GM23338 (cell line): Measurements from ENCODE around the gene PSMD5. TPM values are rescaled to one million over a fixed set of nuclear protein-coding genes. Genes with fewer than 3 reads are reported as not detected.

ENCODE experiments used
- ATAC-seq: fragments of 200-7000 bp; cut with Tn5 transposase; 3 replicates; pipeline ENCODE4 v1.9.1; 2020
- DNase-seq: peaks from one replicate; pipeline ENCODE4 v3.0.0-alpha.2; 2015; ENCODE audit warnings: low spot score
- H2AFZ ChIP-seq: fragments of 200-600 bp; sonication (generic); 2 replicates; pipeline ENCODE4 v1.8.0; 2016; ENCODE audit warnings: antibody characterized with exemption, mild to moderate bottlenecking, moderate library complexity
- H3F3A ChIP-seq: fragments of 200-600 bp; sonication (generic); replicated peaks from 2 replicates; pipeline ENCODE4 v1.8.0; 2017; ENCODE audit warnings: antibody characterized with exemption, mixed run types, low read depth
- H3K27ac ChIP-seq: fragments of 200-600 bp; sonication (generic); 2 replicates; pipeline ENCODE4 v1.6.1; 2016; ENCODE audit warnings: low read depth
- H3K27me3 ChIP-seq: fragments of 200-600 bp; sonication (generic); 2 replicates; pipeline ENCODE4 v1.8.0; 2016; ENCODE audit warnings: mild to moderate bottlenecking, mixed run types, moderate library complexity; ENCODE audit not compliant: insufficient read depth
- H3K36me3 ChIP-seq: fragments of 200-600 bp; sonication (generic); 2 replicates; pipeline ENCODE4 v1.8.0; 2016; ENCODE audit warnings: mild to moderate bottlenecking; ENCODE audit not compliant: insufficient read depth
- H3K4me1 ChIP-seq: fragments of 200-600 bp; sonication (generic); 2 replicates; pipeline ENCODE4 v1.8.0; 2016; ENCODE audit warnings: mild to moderate bottlenecking, moderate library complexity; ENCODE audit not compliant: insufficient read depth
- H3K4me2 ChIP-seq: fragments of 200-600 bp; sonication (generic); 2 replicates; pipeline ENCODE4 v1.7.1; 2017; ENCODE audit warnings: mixed run types
- H3K4me3 ChIP-seq: fragments of 200-600 bp; sonication (generic); 2 replicates; pipeline ENCODE4 v1.6.1; 2016; ENCODE audit warnings: mixed run types
- H3K79me2 ChIP-seq: fragments of 200-600 bp; sonication (generic); replicated peaks from 2 replicates; pipeline ENCODE4 v1.8.0; 2017; ENCODE audit warnings: mild to moderate bottlenecking; ENCODE audit not compliant: insufficient read depth
- H3K9me2 ChIP-seq: fragments of 200-600 bp; sonication (generic); 2 replicates; pipeline ENCODE4 v1.8.0; 2017; ENCODE audit not compliant: insufficient read depth
- H4K20me1 ChIP-seq: fragments of 200-600 bp; sonication (generic); replicated peaks from 2 replicates; pipeline ENCODE4 v1.8.0; 2017; ENCODE audit warnings: mild to moderate bottlenecking; ENCODE audit not compliant: insufficient read depth
- H3K27ac Mint-ChIP-seq: 2 replicates; pipeline ENCODE4 v1.8.0; 2020; ENCODE audit warnings: inconsistent platforms, mild to moderate bottlenecking, moderate library complexity, mixed read lengths
- H3K27me3 Mint-ChIP-seq: 3 replicates; pipeline ENCODE4 v1.8.0; 2022; ENCODE audit warnings: low read depth, mild to moderate bottlenecking, moderate library complexity, mixed read lengths, inconsistent platforms; ENCODE audit not compliant: insufficient read depth, poor library complexity
- H3K36me3 Mint-ChIP-seq: 3 replicates; pipeline ENCODE4 v1.8.0; 2021; ENCODE audit warnings: low read depth, mild to moderate bottlenecking, inconsistent platforms, moderate library complexity, mixed read lengths
- H3K4me1 Mint-ChIP-seq: 3 replicates; pipeline ENCODE4 v1.8.0; 2020; ENCODE audit warnings: mild to moderate bottlenecking, inconsistent platforms, mixed read lengths
- H3K4me3 Mint-ChIP-seq: 3 replicates; pipeline ENCODE4 v1.8.0; 2021; ENCODE audit warnings: moderate library complexity, mild to moderate bottlenecking, inconsistent platforms, mixed read lengths
- H3K9me3 Mint-ChIP-seq: 3 replicates; pipeline ENCODE4 v1.8.0; 2020; ENCODE audit warnings: moderate library complexity, mild to moderate bottlenecking, inconsistent platforms, mixed read lengths
- EZH2phosphoT487 ChIP-seq: fragments of 200-600 bp; sonication (generic); IDR thresholded peaks from one replicate; pipeline ENCODE4 v1.8.1; 2018; ENCODE audit warnings: antibody characterized with exemption; ENCODE audit not compliant: unreplicated experiment
- NANOG ChIP-seq: IDR thresholded peaks from 2 replicates; pipeline ENCODE4 v1.6.1; 2016; ENCODE audit warnings: antibody characterized with exemption, borderline replicate concordance
- polyA plus RNA-seq: library from polyadenylated mRNA; unstranded; fragments of >200 nt; fragmentation: Nextera tagmentation; extraction: Ambion mirVana; gene quantifications from 2 replicates; pipeline ENCODE4 v1.2.1, GENCODE V29; 2016
- total RNA-seq: library from RNA; depleted of rRNA; stranded (reverse); fragments of >200 nt; shearing (Covaris generic); gene quantifications from 2 replicates; pipeline ENCODE4 v1.2.3, GENCODE V29; 2014
- TF ChIP-seq, protein P1 (sequence below): fragments of 250-450 bp; sonication (Bioruptor Pico); IDR thresholded peaks from 2 replicates; pipeline ENCODE4 v1.5.0; 2020; ENCODE audit warnings: mild to moderate bottlenecking, moderate library complexity
- TF ChIP-seq, protein P2 (sequence below): IDR thresholded peaks from one replicate; pipeline ENCODE4 v1.6.1; 2018; ENCODE audit warnings: antibody characterized with exemption; ENCODE audit not compliant: unreplicated experiment
- TF ChIP-seq, protein P3 (sequence below), 2 experiments: fragments of 200-600 bp in 1 of 2; sonication (generic) in 1 of 2; conservative IDR thresholded peaks; 2 replicates each; pipeline versions ENCODE4 v1.5.1 to v1.6.1; 2016 to 2017; ENCODE audit warnings: antibody characterized with exemption in 2 of 2, low read depth in 2 of 2, mild to moderate bottlenecking in 2 of 2, moderate library complexity in 1 of 2

Gene PSMD5
- total and polyA plus RNA-seq, 2 experiments from 2014 or later = 23.9 to 40.5 TPM

DNA sequence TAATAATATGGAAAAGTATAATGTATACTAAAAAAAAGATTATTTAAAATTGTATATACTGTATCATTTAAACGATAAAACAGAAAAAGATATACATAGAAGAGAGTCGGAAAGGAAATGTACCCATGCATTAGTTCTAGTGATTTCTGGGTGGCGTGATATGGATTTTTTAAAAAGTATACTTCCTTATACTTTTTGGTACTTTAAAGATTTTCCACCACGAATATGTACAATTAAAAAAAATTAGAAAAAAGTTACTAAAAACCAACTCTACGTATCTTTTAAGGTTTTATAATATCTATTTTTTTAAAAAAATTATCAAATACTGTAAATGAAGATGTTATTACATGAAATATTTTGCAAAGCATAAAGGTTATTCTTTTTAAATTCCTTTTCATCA is 22.0 kb upstream of the PSMD5 start (continued):
- TF ChIP-seq, protein P1, sequence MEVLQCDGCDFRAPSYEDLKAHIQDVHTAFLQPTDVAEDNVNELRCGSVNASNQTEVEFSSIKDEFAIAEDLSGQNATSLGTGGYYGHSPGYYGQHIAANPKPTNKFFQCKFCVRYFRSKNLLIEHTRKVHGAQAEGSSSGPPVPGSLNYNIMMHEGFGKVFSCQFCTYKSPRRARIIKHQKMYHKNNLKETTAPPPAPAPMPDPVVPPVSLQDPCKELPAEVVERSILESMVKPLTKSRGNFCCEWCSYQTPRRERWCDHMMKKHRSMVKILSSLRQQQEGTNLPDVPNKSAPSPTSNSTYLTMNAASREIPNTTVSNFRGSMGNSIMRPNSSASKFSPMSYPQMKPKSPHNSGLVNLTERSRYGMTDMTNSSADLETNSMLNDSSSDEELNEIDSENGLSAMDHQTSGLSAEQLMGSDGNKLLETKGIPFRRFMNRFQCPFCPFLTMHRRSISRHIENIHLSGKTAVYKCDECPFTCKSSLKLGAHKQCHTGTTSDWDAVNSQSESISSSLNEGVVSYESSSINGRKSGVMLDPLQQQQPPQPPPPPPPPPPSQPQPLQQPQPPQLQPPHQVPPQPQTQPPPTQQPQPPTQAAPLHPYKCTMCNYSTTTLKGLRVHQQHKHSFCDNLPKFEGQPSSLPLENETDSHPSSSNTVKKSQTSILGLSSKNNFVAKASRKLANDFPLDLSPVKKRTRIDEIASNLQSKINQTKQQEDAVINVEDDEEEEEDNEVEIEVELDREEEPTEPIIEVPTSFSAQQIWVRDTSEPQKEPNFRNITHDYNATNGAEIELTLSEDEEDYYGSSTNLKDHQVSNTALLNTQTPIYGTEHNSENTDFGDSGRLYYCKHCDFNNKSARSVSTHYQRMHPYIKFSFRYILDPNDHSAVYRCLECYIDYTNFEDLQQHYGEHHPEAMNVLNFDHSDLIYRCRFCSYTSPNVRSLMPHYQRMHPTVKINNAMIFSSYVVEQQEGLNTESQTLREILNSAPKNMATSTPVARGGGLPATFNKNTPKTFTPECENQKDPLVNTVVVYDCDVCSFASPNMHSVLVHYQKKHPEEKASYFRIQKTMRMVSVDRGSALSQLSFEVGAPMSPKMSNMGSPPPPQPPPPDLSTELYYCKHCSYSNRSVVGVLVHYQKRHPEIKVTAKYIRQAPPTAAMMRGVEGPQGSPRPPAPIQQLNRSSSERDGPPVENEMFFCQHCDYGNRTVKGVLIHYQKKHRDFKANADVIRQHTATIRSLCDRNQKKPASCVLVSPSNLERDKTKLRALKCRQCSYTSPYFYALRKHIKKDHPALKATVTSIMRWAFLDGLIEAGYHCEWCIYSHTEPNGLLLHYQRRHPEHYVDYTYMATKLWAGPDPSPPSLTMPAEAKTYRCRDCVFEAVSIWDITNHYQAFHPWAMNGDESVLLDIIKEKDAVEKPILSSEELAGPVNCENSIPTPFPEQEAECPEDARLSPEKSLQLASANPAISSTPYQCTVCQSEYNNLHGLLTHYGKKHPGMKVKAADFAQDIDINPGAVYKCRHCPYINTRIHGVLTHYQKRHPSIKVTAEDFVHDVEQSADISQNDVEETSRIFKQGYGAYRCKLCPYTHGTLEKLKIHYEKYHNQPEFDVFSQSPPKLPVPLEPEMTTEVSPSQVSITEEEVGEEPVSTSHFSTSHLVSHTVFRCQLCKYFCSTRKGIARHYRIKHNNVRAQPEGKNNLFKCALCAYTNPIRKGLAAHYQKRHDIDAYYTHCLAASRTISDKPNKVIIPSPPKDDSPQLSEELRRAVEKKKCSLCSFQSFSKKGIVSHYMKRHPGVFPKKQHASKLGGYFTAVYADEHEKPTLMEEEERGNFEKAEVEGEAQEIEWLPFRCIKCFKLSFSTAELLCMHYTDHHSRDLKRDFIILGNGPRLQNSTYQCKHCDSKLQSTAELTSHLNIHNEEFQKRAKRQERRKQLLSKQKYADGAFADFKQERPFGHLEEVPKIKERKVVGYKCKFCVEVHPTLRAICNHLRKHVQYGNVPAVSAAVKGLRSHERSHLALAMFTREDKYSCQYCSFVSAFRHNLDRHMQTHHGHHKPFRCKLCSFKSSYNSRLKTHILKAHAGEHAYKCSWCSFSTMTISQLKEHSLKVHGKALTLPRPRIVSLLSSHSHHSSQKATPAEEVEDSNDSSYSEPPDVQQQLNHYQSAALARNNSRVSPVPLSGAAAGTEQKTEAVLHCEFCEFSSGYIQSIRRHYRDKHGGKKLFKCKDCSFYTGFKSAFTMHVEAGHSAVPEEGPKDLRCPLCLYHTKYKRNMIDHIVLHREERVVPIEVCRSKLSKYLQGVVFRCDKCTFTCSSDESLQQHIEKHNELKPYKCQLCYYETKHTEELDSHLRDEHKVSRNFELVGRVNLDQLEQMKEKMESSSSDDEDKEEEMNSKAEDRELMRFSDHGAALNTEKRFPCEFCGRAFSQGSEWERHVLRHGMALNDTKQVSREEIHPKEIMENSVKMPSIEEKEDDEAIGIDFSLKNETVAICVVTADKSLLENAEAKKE (CRISPR knock-in tag) = no peak
- no peak for TF ChIP-seq NANOG
- TF ChIP-seq, protein P2, sequence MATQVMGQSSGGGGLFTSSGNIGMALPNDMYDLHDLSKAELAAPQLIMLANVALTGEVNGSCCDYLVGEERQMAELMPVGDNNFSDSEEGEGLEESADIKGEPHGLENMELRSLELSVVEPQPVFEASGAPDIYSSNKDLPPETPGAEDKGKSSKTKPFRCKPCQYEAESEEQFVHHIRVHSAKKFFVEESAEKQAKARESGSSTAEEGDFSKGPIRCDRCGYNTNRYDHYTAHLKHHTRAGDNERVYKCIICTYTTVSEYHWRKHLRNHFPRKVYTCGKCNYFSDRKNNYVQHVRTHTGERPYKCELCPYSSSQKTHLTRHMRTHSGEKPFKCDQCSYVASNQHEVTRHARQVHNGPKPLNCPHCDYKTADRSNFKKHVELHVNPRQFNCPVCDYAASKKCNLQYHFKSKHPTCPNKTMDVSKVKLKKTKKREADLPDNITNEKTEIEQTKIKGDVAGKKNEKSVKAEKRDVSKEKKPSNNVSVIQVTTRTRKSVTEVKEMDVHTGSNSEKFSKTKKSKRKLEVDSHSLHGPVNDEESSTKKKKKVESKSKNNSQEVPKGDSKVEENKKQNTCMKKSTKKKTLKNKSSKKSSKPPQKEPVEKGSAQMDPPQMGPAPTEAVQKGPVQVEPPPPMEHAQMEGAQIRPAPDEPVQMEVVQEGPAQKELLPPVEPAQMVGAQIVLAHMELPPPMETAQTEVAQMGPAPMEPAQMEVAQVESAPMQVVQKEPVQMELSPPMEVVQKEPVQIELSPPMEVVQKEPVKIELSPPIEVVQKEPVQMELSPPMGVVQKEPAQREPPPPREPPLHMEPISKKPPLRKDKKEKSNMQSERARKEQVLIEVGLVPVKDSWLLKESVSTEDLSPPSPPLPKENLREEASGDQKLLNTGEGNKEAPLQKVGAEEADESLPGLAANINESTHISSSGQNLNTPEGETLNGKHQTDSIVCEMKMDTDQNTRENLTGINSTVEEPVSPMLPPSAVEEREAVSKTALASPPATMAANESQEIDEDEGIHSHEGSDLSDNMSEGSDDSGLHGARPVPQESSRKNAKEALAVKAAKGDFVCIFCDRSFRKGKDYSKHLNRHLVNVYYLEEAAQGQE = no peak

DNA sequence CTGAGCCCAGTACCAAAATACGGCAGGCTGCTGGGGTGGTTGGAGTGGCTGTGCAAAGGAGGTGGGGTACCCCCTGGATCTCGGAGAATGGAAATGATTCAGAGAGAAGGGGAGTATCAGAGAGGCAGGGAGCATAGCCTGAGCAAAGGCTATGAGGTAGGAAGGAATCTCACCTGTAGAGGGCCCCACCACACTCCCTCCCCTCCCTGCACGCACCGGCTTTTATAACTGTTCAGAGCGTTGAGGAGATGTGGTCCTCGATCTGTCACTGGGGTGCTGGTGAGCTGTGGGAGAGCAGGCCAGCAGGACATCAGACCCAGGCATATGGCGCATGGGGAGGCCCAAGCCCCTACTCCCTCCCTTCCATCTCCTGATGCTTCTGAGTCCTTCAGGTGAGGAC is 21.1 kb upstream of the PSMD5 start:
- H3K27me3 ChIP-seq = no peaks in the 10 kb centered on the region
- Mint-ChIP-seq H3K4me1 (peaks cover 12% of the 10 kb centered on the region), H3K27ac (no peak overlapping the region), H3K27me3 (peaks cover 8% of the 10 kb centered on the region), H3K4me3 (no peak overlapping the region), H3K9me3 (no peaks in the 10 kb centered on the region), H3K36me3 (peaks cover 9% of the 10 kb centered on the region)
- peak; percentile 38 for ATAC-seq
- no peak overlapping the region for H3K4me3 ChIP-seq
- no peaks in the 10 kb centered on the region; the same call in 1 of the 2 replicates for H3F3A ChIP-seq
- H3K9me2 ChIP-seq = no peaks in the 10 kb centered on the region
- no peak overlapping the region for H3K4me2 ChIP-seq
- no peaks in the 10 kb centered on the region; the same call in 1 of the 2 replicates for H3K4me1 ChIP-seq
- no peaks in the 10 kb centered on the region; the same call in 1 of the 2 replicates for H4K20me1 ChIP-seq
- no peak overlapping the region for H2AFZ ChIP-seq
- no peak overlapping the region for H3K27ac ChIP-seq
- DNase-seq = peak; percentile 70
- H3K79me2 ChIP-seq = no peaks in the 10 kb centered on the region
- TF ChIP-seq, protein P3, sequence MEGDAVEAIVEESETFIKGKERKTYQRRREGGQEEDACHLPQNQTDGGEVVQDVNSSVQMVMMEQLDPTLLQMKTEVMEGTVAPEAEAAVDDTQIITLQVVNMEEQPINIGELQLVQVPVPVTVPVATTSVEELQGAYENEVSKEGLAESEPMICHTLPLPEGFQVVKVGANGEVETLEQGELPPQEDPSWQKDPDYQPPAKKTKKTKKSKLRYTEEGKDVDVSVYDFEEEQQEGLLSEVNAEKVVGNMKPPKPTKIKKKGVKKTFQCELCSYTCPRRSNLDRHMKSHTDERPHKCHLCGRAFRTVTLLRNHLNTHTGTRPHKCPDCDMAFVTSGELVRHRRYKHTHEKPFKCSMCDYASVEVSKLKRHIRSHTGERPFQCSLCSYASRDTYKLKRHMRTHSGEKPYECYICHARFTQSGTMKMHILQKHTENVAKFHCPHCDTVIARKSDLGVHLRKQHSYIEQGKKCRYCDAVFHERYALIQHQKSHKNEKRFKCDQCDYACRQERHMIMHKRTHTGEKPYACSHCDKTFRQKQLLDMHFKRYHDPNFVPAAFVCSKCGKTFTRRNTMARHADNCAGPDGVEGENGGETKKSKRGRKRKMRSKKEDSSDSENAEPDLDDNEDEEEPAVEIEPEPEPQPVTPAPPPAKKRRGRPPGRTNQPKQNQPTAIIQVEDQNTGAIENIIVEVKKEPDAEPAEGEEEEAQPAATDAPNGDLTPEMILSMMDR (conservative IDR thresholded peaks at IDR 0.05; ENCODE audit: low read depth in 2 of 2) = peak; percentile 47 to 73
- TF ChIP-seq EZH2phosphoT487 = no peak
- no peaks in the 10 kb centered on the region; the same call in 1 of the 2 replicates for H3K36me3 ChIP-seq
